Thoracic aorta (tissue), 2 donors: ENCODE measurements around the gene ACKR2. TPM values are rescaled to one million over a fixed set of nuclear protein-coding genes. Genes with fewer than 3 reads are reported as not detected.

Experiments used
- ATAC-seq: fragments of 150-250 bp; one replicate; pipeline ENCODE4 v1.8.0; 2017; ENCODE audit warnings: low read depth; ENCODE audit not compliant: insufficient number of reproducible peaks, low FRiP score
- DNase-seq: peaks from one replicate; pipeline ENCODE4 v3.0.0-alpha.2; 2020; ENCODE audit warnings: low spot score
- H3K27ac ChIP-seq, 2 donors: fragments of 200-600 bp; sonication (generic); 1 replicate in 1 of 2; 2 replicates in 1 of 2; pipeline ENCODE4 v1.5.1; 2016; ENCODE audit warnings: mild to moderate bottlenecking in 2 of 2, moderate library complexity in 2 of 2
- H3K27me3 ChIP-seq: fragments of 200-600 bp; sonication (generic); replicated peaks from 2 replicates; pipeline ENCODE4 v1.6.0; 2016; ENCODE audit warnings: mild to moderate bottlenecking; ENCODE audit not compliant: insufficient read depth
- H3K36me3 ChIP-seq: fragments of 200-600 bp; sonication (generic); one replicate; pipeline ENCODE4 v1.5.1; 2016
- H3K4me1 ChIP-seq, 2 donors: fragments of 200-600 bp; sonication (generic); 1 replicate in 1 of 2; 2 replicates in 1 of 2; pipeline versions ENCODE4 v1.5.1 to v1.6.0; 2016; ENCODE audit warnings: low read depth in 2 of 2, mild to moderate bottlenecking in 1 of 2; ENCODE audit not compliant: control insufficient read depth in 1 of 2
- H3K4me3 ChIP-seq: fragments of 200-600 bp; sonication (generic); 2 replicates; pipeline ENCODE4 v1.5.1; 2016; ENCODE audit warnings: mild to moderate bottlenecking
- H3K9me3 ChIP-seq: fragments of 200-600 bp; sonication (generic); 2 replicates; pipeline ENCODE4 v1.5.1; 2016
- CTCF ChIP-seq: fragments of 200-600 bp; sonication (generic); IDR thresholded peaks from one replicate; pipeline ENCODE4 v1.5.1; 2019; ENCODE audit warnings: antibody characterized with exemption
- total RNA-seq, 2 donors: library from RNA; depleted of rRNA; stranded (reverse); fragments of >200 nt; gene quantifications; one replicate each; pipeline versions ENCODE4 v1.1.0 to v1.2.3, GENCODE V29; 2016

ACKR2 gene
- total RNA-seq, 2 donors from 2014 or later: 10.0 to 11.9 TPM

- no peak for DNase-seq
- H3K27ac ChIP-seq: peak within 1 kb of the TSS; percentile 37 to 40
Observed at GRCh38 chr3:42906070-42906847, 97.0 kb downstream of the ACKR2 start, which contains the start of gene ZNF662. TSS of gene ZNF662 (plus strand) at chr3:42906142. CDS start at chr3:42908115, 1,973 bp downstream.

GRCh38 chr3:42906848-42907183, 97.6 kb downstream of the ACKR2 start:
- Histone ChIP-seq H3K27ac (no peak overlapping the region), H3K9me3 (no peaks in the 10 kb centered on the region), H3K36me3 (peaks cover 13% of the 10 kb centered on the region), H3K4me3 (peak overlapping the region; percentile 90), H3K4me1 (peaks cover 6 to 17% of the 10 kb centered on the region in 2 donors), H3K27me3 (no peaks in the 10 kb centered on the region)
- TF ChIP-seq CTCF: no peak
- no peak for ATAC-seq
- no peak for DNase-seq

More at GRCh38 chr3:42906070-42906847, 97.0 kb downstream of the ACKR2 start, which contains the start of gene ZNF662:
- no peaks in the 10 kb centered on the region for H3K9me3 ChIP-seq
- peak; percentile 81 for ATAC-seq
- peaks cover 12% of the 10 kb centered on the region for H3K36me3 ChIP-seq
- peaks cover 6 to 17% of the 10 kb centered on the region in 2 donors for H3K4me1 ChIP-seq
- H3K4me3 ChIP-seq: peak within 1 kb of the TSS; percentile 90
- no peaks in the 10 kb centered on the region for H3K27me3 ChIP-seq
- no peak for TF ChIP-seq CTCF

- Histone ChIP-seq H3K4me1 (peaks cover 6 to 17% of the 10 kb centered on the region in 2 donors), H3K27me3 (no peaks in the 10 kb centered on the region), H3K4me3 (no peak overlapping the region), H3K36me3 (peaks cover 21% of the 10 kb centered on the region), H3K9me3 (peaks cover 10% of the 10 kb centered on the region), H3K27ac (no peak overlapping the region)
- ATAC-seq (no peak), DNase-seq (no peak)
- no peak for TF ChIP-seq CTCF
Observed at GRCh38 chr3:42908675-42909074, 99.4 kb downstream of the ACKR2 start.

GRCh38 chr3:42911551-42911950, 102.3 kb downstream of the ACKR2 start:
- peaks cover 0 to 9% of the 10 kb centered on the region in 2 donors for H3K4me1 ChIP-seq
- H3K27me3 ChIP-seq: no peaks in the 10 kb centered on the region
- H3K9me3 ChIP-seq: peaks cover 37% of the 10 kb centered on the region
- peaks cover 37% of the 10 kb centered on the region for H3K36me3 ChIP-seq
- H3K4me3 ChIP-seq: no peak overlapping the region
- no peak for TF ChIP-seq CTCF
- DNase-seq: no peak
- ATAC-seq: no peak
- no peak overlapping the region for H3K27ac ChIP-seq

GRCh38 chr3:42914771-42915515, 105.7 kb downstream of the ACKR2 start:
- no peak for DNase-seq
- no peak overlapping the region for H3K27ac ChIP-seq
- H3K9me3 ChIP-seq: peaks cover 55% of the 10 kb centered on the region
- no peak for ATAC-seq
- no peak for TF ChIP-seq CTCF
- H3K4me1 ChIP-seq: no peaks in the 10 kb centered on the region
- no peak overlapping the region for H3K4me3 ChIP-seq
- H3K27me3 ChIP-seq: no peaks in the 10 kb centered on the region
- peaks cover 29% of the 10 kb centered on the region for H3K36me3 ChIP-seq
